GM21576 (cell line): ENCODE data around the gene CALML6.

Experiments used
- ATAC-seq: cut with Tn5 transposase; IDR thresholded peaks from one replicate; pipeline ENCODE4 v1.9.1; 2021; ENCODE audit warnings: mild to moderate bottlenecking, moderate library complexity; ENCODE audit not compliant: unreplicated experiment

The CALML6 gene

GRCh38 chr1:1892079-1892762 is 22.8 kb upstream of the CALML6 start:
- ATAC-seq, result no peak

GRCh38 chr1:1892763-1893120 is 22.3 kb upstream of the CALML6 start:
- no peak for ATAC-seq

- no peak for ATAC-seq
Measured at GRCh38 chr1:1893291-1893985, 21.6 kb upstream of the CALML6 start.

- no peak for ATAC-seq
Measured at GRCh38 chr1:1893997-1894353, 21.1 kb upstream of the CALML6 start.

- no peak for ATAC-seq
Measured at GRCh38 chr1:1894354-1895059, 20.6 kb upstream of the CALML6 start.

GRCh38 chr1:1895060-1895418 is 20.0 kb upstream of the CALML6 start:
- no peak for ATAC-seq

- ATAC-seq, result no peak
Measured at GRCh38 chr1:1895456-1896336, 19.4 kb upstream of the CALML6 start.

GRCh38 chr1:1898246-1898933 is 16.7 kb upstream of the CALML6 start:
- no peak for ATAC-seq

GRCh38 chr1:1899266-1899966 is 15.6 kb upstream of the CALML6 start:
- ATAC-seq, result no peak

GRCh38 chr1:1899967-1900327 is 15.1 kb upstream of the CALML6 start:
- ATAC-seq, result no peak

GRCh38 chr1:1900883-1901640 is 14.0 kb upstream of the CALML6 start:
- ATAC-seq, result no peak

- ATAC-seq, result no peak
Measured at GRCh38 chr1:1901641-1902294, 13.3 kb upstream of the CALML6 start.

- no peak for ATAC-seq
Measured at GRCh38 chr1:1903224-1903623, 11.8 kb upstream of the CALML6 start.

GRCh38 chr1:1906185-1907097 is 8.6 kb upstream of the CALML6 start:
- no peak for ATAC-seq

- no peak for ATAC-seq
Measured at GRCh38 chr1:1907098-1907736, 7.8 kb upstream of the CALML6 start.

- peak; percentile 12 for ATAC-seq
Measured at GRCh38 chr1:1908506-1908791, 6.6 kb upstream of the CALML6 start.

- no peak for ATAC-seq
Measured at GRCh38 chr1:1910033-1910465, 5.0 kb upstream of the CALML6 start.
